ENCODE data around the gene TBC1D9. TPM values are rescaled to one million over a fixed set of nuclear protein-coding genes. Genes with fewer than 3 reads are reported as not detected.

The TBC1D9 gene
- total RNA-seq, 1 donor from 2014 or later = 38.5 TPM

DNA sequence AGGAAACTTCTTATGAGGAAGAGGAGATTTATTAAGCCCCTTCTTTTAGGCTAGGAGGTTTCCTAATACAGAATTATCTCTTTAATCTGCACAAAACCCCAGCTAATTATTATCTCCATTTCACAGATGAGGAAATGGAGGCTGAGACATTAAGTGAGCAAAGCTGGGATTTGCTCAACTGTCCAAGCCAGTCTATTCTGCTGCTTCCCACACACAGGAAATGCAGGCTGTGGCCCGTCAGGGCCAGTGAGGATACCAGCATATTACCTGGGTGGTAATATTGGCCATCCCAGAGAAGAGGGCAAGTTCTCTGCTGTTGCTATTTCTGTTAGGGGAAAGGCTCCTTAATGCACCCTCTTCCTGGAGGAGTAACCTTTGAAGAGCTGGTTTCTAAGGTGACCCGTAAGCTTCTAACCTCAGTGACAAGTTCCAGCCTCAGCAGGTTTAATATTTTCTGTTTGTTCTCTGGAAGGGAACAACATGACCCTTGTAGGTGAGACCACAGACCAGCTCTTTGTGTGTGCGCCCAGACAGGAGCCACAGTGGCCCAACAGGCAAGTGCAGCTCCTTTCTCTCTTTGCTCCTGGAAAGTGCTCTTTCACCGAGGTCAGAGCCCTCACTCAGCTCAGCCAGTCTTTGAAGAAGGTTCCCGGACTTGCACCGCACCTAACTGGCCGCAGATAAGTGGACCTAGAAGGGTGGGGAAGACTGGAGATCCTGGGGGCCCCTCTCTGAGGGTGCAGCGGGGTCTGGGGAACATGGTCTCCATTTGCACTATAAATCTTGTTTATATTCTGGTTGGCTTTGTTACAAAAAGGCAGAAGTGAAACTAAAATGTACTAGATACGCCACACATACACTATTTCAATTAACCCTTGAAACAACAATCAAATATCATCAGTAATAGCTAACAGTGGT, 35.5 kb downstream of the TBC1D9 start:
- no peak for DNase-seq (ENCODE audit: low spot score)

DNA sequence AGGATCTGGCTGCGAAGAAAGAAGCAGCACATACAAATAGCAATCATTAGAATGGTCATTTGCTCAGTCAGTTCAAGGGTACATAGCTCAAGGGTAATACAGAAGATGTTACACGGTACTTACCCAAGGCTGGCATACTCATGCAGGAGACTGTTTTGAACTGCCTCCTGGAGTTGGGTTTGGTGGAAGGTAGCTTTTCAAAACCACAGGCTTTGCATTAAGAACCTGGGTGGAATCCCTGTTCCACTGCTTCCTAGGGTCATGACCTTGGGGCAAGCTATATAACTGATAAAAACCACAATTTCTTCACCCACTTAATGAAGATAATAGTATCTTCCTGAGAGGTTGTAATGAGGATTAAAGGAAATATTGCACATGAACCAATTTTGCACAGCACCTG, 36.5 kb downstream of the TBC1D9 start:
- DNase-seq (ENCODE audit: low spot score) = no peak

DNA sequence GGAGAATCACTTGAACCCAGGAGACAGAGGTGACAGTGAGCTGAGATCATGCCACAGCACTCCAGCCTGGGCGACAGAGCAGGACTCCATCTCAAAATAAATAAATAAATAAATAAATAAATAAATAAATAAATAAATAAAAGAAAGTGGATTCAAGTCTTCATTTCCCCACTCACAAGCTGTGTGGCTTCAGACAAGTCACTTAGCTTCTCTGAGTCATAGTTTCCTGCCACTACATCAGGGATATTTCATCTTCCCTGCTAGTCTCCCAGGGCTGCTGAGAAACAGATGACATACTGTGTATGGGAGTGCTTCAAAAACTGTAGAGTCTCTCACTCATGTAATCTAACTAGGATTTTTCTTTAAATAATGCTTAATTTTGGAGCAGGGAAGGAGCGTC, 37.2 kb downstream of the TBC1D9 start:
- DNase-seq (ENCODE audit: low spot score) = no peak

DNA sequence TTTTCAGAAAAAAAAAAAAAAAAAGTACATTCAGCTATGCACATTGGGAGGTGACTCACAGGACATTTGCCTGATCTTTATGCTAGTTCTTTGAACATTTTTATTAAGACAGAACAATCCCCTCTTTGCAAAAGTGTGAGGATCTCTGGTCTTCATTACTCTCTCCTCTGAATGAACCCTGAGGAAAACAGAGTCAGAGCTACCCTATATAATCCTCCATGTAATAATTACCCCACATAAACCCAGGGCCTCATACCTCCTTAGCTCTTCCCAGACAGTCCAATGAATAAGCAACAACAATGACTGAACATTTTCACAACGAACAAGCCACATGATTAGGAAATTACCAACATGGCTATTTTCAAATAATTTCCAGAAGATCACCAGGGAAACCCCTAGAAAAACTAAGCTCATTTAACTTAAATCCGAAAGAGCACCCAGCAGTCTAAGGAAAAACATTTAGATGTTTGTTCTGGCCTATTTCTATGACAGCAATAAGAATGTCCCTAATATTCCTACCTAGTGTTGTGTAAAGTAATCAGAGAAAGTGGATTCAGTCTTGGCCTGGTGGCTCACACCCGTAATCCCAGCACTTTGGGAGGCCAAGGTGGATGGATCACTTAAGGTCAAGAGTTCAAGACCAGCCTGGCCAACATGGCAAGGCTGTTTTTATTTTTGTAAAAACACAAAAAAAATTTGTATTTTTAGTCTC, 37.8 kb downstream of the TBC1D9 start:
- DNase-seq (ENCODE audit: low spot score) = no peak

DNA sequence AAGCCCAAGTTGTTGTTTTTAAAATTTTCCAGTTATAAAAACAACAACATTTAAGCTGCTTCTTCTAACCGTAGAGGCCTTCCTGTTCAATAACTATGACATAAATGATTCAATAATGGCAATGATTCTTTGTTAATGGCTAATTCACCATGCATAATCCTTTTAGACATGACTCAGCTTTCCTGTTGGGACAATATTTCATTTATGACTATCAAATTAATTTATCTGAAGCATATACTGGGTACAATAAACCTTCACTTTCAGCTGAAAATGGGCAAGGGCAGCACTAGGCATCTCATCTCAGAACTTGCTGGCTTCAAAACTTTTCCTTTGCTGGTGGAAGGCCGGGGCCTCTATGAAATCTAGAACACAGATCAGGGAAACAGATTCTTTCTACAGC, 38.9 kb downstream of the TBC1D9 start:
- no peak for DNase-seq (ENCODE audit: low spot score)

DNA sequence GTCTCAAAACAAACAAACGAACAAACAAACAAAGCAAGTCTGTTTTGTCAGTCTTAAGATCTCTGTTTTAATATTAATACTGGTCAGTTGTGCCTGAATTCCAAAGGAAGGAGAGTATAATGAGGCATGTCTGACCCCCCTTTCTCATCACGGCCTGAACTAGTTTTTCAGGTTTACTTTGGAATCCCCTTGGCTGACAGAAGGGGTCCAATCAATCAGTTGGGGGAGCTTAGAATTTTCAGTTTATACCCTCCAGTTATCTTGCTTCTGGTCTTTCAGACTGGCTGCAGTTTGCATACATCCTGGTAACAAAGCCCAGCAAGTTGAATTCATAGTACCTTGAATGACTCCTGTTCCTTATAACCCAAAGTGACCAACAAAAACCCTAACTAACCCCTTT, 41.1 kb downstream of the TBC1D9 start:
- DNase-seq (ENCODE audit: low spot score) = no peak

DNA sequence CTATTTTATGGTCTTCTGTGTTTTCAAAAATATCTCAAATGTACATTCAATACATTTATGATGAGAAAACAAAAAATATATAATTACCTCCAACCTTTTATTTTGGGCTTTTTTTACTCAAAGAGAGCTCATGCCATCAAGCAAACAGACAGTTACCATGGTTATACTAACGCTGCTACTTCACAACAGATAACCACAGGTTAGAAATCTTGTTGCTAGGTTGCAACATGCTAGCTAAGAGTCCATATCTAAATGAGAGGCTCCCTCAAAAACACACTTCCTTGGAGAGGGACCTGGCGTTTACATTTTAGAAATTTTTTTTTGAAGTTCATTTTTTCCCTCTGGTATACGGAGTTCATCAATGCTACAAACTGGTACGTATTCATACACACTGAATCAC, 44.3 kb downstream of the TBC1D9 start:
- DNase-seq (ENCODE audit: low spot score) = no peak

DNA sequence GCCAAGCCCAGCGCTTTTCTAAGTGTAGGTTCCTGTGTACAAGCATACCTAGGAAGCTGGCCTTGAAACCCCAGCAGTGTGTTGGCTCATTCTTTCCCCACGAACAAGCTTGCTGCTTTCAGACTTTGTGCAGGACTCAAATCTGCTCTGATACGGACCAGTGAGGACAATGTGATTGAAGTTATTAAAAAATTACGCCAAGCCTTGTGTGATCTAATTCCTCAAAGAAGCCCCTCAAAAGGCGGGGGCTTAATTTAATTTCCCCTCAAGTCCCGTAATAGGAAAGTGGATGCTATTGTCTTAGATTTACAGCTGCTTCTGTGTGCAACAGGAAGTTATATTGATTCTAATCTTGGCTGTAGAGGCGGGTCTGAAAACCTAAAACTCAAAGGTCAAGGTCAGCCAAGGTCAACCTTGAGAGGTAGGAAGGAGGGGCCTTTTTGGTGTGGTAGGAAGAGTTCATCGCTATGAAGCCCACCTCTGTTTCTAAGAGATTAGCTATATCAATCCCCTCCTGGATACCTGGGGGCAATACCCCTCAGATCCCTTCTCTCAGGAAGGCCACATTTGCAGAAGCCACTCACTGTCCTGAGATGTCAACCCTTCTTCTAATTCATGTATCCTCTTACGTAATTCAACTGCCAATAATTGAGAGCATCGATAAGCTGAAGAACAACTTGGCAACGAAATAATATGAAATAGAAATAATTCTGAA, 45.1 kb downstream of the TBC1D9 start:
- no peak for DNase-seq (ENCODE audit: low spot score)

DNA sequence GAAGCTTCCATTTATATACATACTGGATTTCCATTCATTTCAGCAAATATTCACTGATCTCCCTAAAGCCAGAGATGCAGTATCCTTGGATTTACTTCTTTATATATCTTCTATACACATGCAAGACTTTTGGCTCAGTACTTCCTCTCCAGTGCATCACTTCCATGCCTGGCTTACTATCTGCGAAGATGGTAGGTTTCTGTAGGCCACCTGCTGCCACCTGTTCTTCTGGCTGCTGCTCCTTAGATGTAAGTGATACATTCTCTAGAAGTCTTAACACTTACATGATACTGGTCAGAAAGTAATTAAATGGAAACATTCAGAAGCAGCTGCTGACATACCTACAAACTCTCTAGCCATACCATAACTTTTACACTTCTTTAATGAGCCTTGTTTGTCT, 48.9 kb downstream of the TBC1D9 start:
- DNase-seq (ENCODE audit: low spot score) = no peak

DNA sequence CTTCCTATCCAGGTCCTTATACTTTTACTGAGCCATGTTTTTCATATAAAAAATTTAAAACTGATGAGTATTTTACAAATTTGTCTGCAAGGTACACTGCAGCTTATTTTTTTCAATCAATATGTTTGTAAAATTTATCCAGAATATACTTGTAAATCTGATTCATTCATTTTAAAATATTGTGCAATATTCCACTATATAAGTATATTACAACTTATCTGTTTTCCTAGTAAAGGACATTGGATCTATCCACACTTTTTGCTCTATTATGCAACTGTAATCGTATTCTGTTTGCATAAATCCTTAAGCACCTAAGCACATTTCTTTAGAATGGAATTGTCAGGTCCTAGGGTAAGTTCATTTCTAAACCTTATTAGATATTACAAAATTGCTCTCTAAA, 49.5 kb downstream of the TBC1D9 start:
- no peak for DNase-seq (ENCODE audit: low spot score)

DNA sequence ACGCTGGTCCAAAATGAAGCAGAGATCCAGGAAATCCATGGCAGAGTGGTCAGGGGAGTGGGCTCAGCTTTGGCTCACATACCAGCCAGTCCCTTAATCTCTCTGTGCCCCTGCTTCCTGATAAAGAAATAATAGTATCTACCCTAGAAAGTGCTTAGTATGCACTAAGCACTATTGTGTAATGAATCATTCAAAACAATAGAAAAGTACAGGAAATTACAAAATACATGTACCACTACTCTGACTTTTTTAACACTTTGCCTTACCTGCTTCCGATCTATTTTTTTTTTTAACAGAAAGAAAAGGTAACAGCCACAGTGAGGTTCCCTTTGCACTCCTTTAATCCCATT, 49.9 kb downstream of the TBC1D9 start:
- DNase-seq (ENCODE audit: low spot score) = no peak

DNA sequence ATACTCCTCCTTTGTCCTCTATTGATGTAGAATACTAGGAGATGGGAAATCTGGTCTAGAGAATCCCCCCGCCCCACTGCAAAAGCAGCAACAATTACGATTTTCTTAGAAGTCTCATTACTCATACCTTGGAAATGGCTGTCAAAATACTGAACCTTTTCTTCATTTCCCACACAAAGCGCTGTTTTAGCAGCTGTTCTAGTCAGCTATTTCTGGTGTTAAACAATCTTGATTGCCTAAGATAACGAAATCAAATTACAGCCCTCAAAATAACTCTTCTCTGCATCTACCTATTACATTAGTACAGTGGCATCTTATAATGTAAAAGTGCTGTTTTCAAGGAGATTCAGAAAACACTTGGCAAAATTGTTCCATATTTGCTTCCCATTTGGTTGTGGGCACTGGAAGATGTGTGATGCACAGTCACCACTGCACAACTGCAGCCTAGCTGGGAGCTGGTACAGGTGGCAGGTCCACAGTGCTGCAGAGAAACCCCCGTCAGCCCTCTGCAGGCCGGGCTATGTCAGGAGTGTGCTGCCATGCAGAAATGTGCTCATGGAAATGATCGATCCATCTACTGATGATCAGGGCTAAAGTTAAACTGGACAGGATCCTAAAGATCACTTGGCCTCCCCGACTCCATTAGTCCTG, 50.4 kb downstream of the TBC1D9 start:
- no peak for DNase-seq (ENCODE audit: low spot score)

DNA sequence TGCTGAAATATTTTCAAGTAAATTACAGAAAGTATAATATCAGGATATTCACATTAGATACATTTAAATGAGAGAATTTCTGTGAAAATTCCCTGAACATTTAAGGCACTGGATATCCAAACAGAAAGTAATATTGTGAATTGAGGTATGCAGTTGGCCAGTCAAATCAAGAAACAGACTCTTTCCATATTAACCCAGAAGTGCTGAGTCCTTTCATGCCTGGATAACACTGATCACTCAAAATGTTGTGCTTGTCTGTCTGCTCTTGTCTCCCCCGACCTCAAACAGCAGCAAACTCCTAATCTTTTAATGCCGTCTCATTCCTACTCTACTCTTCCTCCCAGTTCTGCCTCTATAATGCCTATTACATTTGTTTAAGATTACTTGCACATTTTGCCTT, 51.2 kb downstream of the TBC1D9 start:
- no peak for DNase-seq (ENCODE audit: low spot score)

DNA sequence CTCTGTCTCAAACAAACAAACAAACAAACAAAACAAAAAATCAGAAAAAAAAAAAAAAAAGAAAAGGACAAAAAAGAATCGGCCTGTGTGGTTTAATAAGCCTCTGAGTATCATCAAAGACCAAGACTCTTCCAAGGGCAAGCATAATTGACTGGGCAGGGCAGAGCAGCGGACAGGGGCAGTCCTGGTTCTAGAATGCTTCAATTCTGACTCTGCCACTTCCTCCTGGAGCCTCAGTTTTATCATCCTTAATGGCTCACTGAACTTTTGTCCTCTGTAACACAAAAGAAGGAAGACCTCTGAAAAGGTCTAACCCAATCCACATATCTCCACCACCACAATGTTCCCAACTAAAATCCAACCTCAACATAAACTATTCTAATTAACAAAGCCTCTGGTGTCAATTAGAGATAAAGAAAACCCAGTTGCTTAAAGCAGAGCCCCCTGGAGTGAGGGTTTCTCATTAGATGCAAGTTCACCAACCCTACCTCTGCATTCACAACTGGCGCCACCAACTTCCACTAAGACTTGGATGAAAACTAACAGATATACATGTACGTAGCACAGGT, 51.7 kb downstream of the TBC1D9 start:
- no peak for DNase-seq (ENCODE audit: low spot score)

DNA sequence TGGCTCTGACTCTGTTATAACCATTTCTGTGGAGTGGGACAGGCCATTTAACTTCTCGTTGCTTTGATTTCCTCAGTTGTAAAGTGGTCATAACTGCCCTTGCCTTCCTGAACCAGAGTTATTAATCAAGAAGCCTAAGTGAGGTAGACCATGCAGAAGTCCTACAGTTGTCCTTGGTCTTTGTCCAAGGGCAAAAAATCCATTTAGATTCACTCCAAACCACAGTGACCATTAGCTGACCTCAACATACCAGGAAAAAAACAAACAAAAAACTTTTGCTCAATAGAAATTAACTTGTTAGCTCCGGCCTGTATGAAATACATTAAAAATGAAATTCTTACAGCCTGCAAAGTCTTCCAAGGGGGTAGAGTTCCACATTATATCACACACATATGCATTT, 52.7 kb downstream of the TBC1D9 start:
- DNase-seq (ENCODE audit: low spot score) = no peak

DNA sequence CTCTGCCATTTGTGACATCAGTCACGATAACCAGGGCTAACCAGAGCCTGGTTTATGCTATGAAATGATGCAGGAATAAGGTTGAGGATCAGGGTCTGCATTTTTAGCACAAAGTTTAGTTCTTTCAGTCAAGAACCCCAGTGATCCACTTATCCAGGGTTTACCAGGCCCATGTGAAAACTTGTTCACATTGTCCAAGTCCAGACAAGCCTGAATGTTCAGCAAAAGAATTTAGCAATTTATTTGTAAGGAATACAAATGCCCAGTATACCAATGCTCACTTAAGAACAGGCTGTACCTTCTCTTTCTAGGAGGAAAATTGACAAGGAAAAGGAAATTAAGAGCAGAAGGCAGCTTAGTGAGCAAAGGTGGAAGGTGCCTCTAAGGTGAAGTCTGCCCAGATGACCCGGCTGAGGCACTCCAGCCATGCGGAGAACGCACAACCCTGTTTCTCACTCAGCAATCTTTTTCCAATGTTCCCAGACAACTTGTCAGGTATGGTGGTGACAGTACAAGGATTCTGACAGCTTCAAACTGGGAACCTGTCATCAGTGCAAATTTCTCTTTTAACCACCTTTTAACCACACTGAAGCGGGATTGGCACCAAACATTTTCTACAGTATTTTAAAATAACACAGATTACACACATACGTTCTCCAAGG, 54.0 kb downstream of the TBC1D9 start:
- peak; percentile 31 for DNase-seq (ENCODE audit: low spot score)

DNA sequence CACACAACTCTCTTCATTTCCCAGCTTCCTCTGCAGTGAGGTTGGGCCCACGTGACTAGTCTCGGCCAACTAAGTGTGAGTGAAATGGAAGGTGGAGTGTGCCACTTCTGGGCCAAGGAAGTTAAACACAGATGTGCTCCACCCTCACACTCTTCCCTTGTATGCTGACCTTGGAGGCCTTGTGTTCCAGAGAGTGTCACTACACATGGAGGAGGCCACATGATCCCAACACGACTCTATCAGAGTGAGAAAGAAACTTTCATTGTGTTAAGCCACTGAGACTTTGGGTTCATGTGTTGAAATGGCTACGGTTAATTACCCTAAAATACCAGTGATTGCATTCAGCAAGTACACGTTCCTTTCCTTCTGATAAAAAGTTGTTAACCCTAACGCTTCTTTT, 55.1 kb downstream of the TBC1D9 start:
- DNase-seq (ENCODE audit: low spot score) = no peak

DNA sequence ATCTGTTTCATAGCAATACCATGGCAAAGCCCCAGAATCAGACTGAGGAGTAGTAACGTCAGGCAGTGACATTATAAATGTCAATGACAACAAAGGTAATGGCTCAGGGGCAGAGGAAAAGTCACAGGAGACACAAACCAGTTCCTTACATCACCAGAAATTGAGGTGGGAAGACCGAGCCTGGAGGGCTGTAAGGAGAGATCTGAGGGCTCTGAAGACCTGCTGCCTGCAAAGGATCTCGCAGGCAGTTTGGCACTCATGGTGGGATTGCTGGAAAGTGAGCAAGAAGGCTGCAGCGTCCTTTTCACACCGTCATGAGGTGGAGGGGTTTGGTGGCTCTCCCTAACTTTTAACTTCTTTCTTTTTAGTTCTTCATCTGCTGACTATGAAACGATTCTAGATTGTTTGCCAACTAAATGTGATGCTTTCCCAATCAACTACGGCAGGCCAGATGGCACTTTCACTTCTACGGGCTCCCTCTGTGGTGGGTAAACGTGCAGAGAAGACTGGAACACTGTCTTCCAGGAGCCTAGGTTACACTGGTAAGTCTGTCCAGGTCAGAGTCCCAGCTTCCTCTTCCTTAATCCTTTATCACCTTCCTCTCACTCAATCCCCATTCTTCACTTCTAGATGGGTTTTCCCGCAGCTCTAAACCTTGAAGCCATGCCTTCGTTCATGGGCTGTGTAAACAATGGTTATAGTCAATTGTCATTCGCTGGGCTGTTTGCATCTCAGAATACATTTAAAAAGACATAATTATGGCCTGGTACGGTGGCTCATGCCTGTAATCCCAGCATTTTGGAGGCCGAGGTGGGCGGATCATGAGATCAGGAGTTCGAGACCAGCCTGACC, 58.2 kb downstream of the TBC1D9 start:
- DNase-seq (ENCODE audit: low spot score) = peak; percentile 23

DNA sequence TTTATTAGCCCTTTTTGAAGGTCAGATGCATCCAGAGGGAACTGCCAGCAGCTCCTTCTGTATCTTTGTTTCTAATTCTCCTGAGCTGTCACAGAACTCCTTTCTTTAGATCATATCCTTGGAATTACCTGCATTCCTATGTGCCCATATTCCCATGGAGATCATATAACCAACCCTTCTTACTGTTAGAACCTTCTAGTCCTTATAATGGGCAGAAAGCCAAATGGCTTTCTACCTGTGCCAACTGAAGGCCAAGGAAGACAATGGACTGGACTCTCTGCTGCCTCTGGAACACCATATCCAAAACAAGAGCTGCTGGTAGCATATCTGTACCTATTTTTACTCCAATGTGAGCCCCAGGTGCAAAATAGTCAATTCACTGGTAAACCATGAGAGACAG, 60.7 kb downstream of the TBC1D9 start:
- DNase-seq (ENCODE audit: low spot score) = no peak

DNA sequence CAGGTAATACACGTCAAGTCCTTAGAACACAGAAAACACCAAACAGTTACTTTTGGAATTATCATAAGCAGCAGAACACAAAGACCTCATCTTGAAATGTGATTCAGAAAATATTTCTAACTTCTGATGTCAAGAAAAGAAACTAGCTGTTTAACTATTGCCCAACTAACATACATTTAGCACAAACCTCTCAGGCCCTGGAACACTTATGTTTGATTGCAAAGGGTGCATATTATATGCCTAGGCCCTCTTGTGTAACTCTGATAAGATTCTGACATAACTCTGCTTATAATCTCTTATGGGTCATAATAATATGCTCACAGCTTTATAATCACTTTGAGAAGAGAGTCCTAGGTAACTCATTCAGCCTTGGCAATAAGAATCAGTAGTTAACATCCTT, 62.6 kb downstream of the TBC1D9 start:
- no peak for DNase-seq (ENCODE audit: low spot score)
